ENCODE results near the gene HBG2. TPM values are rescaled to one million over a fixed set of nuclear protein-coding genes. Genes with fewer than 3 reads are reported as not detected.

HBG2 gene
- total RNA-seq, 1 donor from 2014 or later = not detected

DNA sequence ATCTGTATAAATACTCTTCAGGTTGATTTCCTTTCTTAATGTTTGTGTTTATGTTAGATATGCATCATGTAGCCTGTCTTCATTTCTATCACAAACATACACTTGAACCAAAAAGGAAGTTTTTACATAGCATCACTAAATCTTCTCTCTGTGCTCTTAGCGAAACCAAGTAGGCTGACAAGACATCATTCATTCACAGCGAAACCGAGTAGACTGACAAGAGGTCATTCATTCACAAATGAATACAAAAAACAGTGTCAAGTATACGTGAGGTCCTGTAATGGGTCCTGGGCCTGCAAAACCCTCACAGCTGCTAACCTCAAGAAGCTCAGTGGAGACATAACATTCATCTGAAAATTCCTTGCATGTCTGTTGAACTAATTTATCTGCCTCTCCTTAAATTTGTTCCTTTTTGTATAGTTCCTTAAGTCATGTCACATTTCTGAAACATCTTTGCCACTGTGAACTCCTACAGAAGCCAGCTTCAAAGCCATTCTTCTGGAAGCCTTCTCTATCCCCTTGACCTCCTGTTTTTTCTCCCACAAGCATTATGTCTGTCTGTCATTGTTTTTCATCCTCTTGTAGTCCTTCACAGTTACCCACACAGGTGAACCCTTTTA lies 25.0 kb upstream of the HBG2 start:
- no peak for DNase-seq
- H3K4me1 ChIP-seq = no peaks in the 10 kb centered on the region
- H3K9me3 ChIP-seq (replicated peaks) = no peaks in the 10 kb centered on the region
- no peak overlapping the region for H3K27ac ChIP-seq (replicated peaks)
- no peak overlapping the region for H3K4me3 ChIP-seq
- intact Hi-C loops (cut with micrococcal nuclease) = no loop called here
- H3K36me3 ChIP-seq = no peaks in the 10 kb centered on the region
- TF ChIP-seq, protein P1, sequence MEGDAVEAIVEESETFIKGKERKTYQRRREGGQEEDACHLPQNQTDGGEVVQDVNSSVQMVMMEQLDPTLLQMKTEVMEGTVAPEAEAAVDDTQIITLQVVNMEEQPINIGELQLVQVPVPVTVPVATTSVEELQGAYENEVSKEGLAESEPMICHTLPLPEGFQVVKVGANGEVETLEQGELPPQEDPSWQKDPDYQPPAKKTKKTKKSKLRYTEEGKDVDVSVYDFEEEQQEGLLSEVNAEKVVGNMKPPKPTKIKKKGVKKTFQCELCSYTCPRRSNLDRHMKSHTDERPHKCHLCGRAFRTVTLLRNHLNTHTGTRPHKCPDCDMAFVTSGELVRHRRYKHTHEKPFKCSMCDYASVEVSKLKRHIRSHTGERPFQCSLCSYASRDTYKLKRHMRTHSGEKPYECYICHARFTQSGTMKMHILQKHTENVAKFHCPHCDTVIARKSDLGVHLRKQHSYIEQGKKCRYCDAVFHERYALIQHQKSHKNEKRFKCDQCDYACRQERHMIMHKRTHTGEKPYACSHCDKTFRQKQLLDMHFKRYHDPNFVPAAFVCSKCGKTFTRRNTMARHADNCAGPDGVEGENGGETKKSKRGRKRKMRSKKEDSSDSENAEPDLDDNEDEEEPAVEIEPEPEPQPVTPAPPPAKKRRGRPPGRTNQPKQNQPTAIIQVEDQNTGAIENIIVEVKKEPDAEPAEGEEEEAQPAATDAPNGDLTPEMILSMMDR (IDR thresholded peaks at IDR 0.05; ENCODE audit: borderline replicate concordance) = no peak
- no peaks in the 10 kb centered on the region for H3K27me3 ChIP-seq (ENCODE audit: low read depth)

DNA sequence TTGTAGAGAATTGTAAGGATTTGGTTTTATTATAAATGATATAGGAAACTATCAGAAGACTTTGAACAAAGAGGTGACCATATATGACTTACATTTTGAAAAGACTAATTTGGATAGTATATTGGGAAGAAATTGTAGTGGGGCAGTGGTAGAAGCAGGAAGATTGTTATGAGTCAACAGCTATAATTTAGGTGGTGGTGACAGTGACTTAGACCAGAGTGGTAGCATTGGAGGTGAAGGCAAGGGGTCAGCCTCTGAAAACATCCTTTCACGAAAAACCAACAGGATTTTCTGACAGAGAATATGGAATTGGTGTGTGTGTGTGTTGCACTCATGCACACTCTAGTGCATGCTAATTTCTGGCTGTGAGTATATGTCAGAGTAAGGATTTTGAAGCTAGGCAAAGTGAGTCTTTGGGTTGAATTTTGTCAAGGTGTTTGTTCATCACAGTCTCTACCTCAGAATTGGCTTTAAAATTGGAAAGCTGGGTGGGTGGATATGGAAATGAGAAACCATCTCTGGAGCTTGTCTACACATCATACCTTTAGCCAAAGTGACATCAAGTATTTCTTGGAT lies 23.3 kb upstream of the HBG2 start:
- no peak overlapping the region for H3K4me3 ChIP-seq
- H3K27me3 ChIP-seq (ENCODE audit: low read depth) = no peaks in the 10 kb centered on the region
- DNase-seq = no peak
- no peak overlapping the region for H3K27ac ChIP-seq (replicated peaks)
- intact Hi-C loops (cut with micrococcal nuclease) = no loop called here
- no peaks in the 10 kb centered on the region for H3K36me3 ChIP-seq
- TF ChIP-seq, protein P1 (IDR thresholded peaks at IDR 0.05; ENCODE audit: borderline replicate concordance) = no peak
- H3K4me1 ChIP-seq = no peaks in the 10 kb centered on the region
- H3K9me3 ChIP-seq (replicated peaks) = no peaks in the 10 kb centered on the region

DNA sequence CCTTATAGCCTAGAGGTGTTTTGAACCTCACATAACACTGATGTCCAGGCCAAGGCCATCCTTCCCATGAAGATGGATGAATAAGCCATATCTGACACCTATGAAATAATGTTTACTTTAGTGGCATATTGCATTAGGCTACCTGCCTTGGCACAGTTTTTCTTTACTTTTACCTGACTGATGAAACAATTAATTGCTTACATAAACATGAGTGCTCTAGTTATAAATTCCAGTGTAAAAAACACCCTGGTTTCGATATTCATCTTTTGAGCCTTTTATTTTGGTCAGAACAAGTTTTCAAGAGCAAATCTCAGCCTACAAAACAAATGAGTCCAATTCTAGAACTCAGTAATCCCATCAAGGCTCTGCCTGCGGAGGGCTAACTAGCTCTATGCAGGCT lies 22.1 kb upstream of the HBG2 start:
- no peaks in the 10 kb centered on the region for H3K36me3 ChIP-seq
- H3K27ac ChIP-seq (replicated peaks) = no peak overlapping the region
- TF ChIP-seq, protein P1 (IDR thresholded peaks at IDR 0.05; ENCODE audit: borderline replicate concordance) = no peak
- H3K4me1 ChIP-seq = no peaks in the 10 kb centered on the region
- no peaks in the 10 kb centered on the region for H3K9me3 ChIP-seq (replicated peaks)
- no peaks in the 10 kb centered on the region for H3K27me3 ChIP-seq (ENCODE audit: low read depth)
- intact Hi-C loops (cut with micrococcal nuclease) = no loop called here
- DNase-seq = no peak
- no peak overlapping the region for H3K4me3 ChIP-seq

DNA sequence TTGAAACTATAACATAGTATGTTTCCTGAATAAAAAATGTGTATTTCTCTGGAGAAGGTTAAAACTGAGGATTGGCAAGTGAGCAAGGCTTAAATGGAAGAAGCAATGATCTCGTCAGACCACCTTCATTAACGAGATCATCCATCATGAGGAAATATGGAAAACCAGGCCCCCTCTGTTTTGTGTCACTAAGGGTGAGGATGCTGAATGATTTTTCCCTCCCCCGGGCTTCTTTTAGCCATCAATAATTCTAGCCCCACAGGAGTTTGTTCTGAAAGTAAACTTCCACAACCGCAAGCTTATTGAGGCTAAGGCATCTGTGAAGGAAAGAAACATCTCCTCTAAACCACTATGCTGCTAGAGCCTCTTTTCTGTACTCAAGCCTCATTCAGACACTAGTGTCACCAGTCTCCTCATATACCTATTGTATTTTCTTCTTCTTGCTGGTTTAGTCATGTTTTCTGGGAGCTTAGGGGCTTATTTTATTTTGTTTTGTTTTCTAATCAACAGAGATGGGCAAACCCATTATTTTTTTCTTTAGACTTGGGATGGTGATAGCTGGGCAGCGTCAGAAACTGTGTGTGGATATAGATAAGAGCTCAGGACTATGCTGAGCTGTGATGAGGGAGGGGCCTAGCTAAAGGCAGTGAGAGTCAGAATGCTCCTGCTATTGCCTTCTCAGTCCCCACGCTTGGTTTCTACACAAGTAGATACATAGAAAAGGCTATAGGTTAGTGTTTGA lies 21.0 kb upstream of the HBG2 start:
- Histone ChIP-seq H3K36me3 (no peaks in the 10 kb centered on the region), H3K4me3 (no peak overlapping the region), H3K9me3 (replicated peaks) (no peaks in the 10 kb centered on the region), H3K27ac (replicated peaks) (no peak overlapping the region), H3K27me3 (ENCODE audit: low read depth) (no peaks in the 10 kb centered on the region), H3K4me1 (no peaks in the 10 kb centered on the region)
- intact Hi-C loops (cut with micrococcal nuclease) = no loop called here
- TF ChIP-seq, protein P1 (IDR thresholded peaks at IDR 0.05; ENCODE audit: borderline replicate concordance) = no peak
- no peak for DNase-seq

DNA sequence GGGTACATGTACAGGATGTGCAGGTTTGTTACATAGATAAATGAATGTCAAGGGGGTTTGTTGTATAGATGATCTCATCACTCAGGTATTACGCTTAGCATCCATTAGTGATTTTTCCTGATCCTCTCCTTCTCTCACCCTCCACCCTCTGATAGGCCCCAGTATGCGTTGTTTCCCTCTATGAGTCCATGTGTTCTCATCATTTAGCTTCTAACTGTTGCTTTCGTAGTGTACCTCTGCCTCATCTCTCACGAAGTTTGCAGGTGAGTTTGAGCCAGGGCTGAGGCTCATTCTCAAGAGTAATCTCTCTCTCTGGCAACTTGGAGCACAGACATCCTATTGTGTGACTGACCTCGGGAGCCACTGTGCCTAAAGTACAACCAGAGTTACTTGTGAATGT lies 19.8 kb upstream of the HBG2 start:
- H3K27me3 ChIP-seq (ENCODE audit: low read depth) = no peaks in the 10 kb centered on the region
- no peak for DNase-seq
- H3K9me3 ChIP-seq (replicated peaks) = no peaks in the 10 kb centered on the region
- H3K27ac ChIP-seq (replicated peaks) = no peak overlapping the region
- H3K4me1 ChIP-seq = no peaks in the 10 kb centered on the region
- no peaks in the 10 kb centered on the region for H3K36me3 ChIP-seq
- TF ChIP-seq, protein P1 (IDR thresholded peaks at IDR 0.05; ENCODE audit: borderline replicate concordance) = no peak
- H3K4me3 ChIP-seq = no peak overlapping the region
- intact Hi-C loops (cut with micrococcal nuclease) = no loop called here

Data from left ventricle myocardium inferior (tissue), 1 donor.